ENCODE data around the gene TASL.

DNA sequence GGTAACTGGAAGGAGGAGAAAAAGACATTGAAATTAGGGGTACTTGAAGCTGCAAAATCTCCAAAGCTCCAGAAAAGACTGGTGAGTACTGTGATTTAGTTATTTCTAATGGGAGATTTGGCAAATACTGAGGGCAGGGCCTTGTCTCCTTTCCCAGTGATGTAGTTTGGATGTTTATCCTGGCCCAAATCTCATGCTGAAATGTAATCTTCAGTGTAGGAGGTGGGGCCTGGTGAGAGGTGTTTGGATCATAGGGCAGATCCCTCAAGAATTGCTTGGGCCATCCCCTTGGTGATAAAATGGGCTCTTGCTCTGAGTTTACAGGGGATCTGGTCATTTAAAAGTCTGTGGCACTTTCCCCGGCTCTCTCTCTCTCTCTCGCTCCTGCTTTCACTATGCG lies 42.6 kb upstream of the TASL start:
- TF ChIP-seq CTCF (conservative IDR thresholded peaks at IDR 0.05; ENCODE audit: low read depth, low read length) (no peak), EZH2 (IDR thresholded peaks at IDR 0.05; ENCODE audit: borderline replicate concordance, low read depth, low read length, poor library complexity, severe bottlenecking) (no peak)

Measured in A673 (cell line).